Liver (tissue), 9 donors: Measurements from ENCODE around the gene CD82. TPM values are rescaled to one million over a fixed set of nuclear protein-coding genes. Genes with fewer than 3 reads are reported as not detected.

Experiments
- DNase-seq: peaks from one replicate; pipeline ENCODE4 v3.0.0-alpha.2; 2017; ENCODE audit warnings: low spot score
- H3K27ac ChIP-seq, 2 donors: one replicate each; pipeline ENCODE4 v1.7.0; 2013; ENCODE audit warnings: inconsistent platforms in 2 of 2, low read length in 2 of 2, control low read depth in 1 of 2, low read depth in 1 of 2, mild to moderate bottlenecking in 1 of 2
- H3K27me3 ChIP-seq, 4 donors: one replicate each; pipeline versions ENCODE4 v1.6.1 to v1.7.0; 2013; ENCODE audit warnings: low read length in 3 of 4, inconsistent platforms in 1 of 4, mild to moderate bottlenecking in 1 of 4, moderate library complexity in 1 of 4; ENCODE audit not compliant: control insufficient read depth in 4 of 4, insufficient read depth in 4 of 4
- H3K36me3 ChIP-seq, 4 donors: one replicate each; pipeline versions ENCODE4 v1.6.1 to v1.7.0; 2013; ENCODE audit warnings: low read length in 3 of 4, mild to moderate bottlenecking in 3 of 4, low read depth in 1 of 4, moderate library complexity in 1 of 4; ENCODE audit not compliant: control insufficient read depth in 4 of 4, insufficient read depth in 3 of 4
- H3K4me1 ChIP-seq, 4 donors: one replicate each; pipeline versions ENCODE4 v1.6.1 to v1.7.0; 2013; ENCODE audit warnings: low read length in 3 of 4, mild to moderate bottlenecking in 3 of 4, moderate library complexity in 1 of 4; ENCODE audit not compliant: control insufficient read depth in 4 of 4, insufficient read depth in 4 of 4
- H3K4me3 ChIP-seq, 3 donors: one replicate each; pipeline versions ENCODE4 v1.6.1 to v1.7.0; 2013; ENCODE audit warnings: low read length in 3 of 3, control low read depth in 1 of 3, low read depth in 1 of 3, mild to moderate bottlenecking in 1 of 3
- H3K9ac ChIP-seq, 2 donors: one replicate each; pipeline ENCODE4 v1.7.0; 2013; ENCODE audit warnings: low read length in 2 of 2, mild to moderate bottlenecking in 2 of 2, moderate library complexity in 2 of 2, control low read depth in 1 of 2, low read depth in 1 of 2
- H3K9me3 ChIP-seq, 4 donors: one replicate each; pipeline versions ENCODE4 v1.6.1 to v1.7.0; 2013; ENCODE audit warnings: low read length in 3 of 4; ENCODE audit not compliant: control insufficient read depth in 4 of 4
- EGR1 ChIP-seq, 2 donors: IDR thresholded peaks; 2 replicates each; pipeline ENCODE4 v1.6.1; 2016 to 2018; ENCODE audit warnings: antibody characterized with exemption in 2 of 2, low read depth in 2 of 2
- FOXA1 ChIP-seq: IDR thresholded peaks from 2 replicates; pipeline ENCODE4 v1.6.1; 2016; ENCODE audit warnings: antibody characterized with exemption
- FOXA2 ChIP-seq: IDR thresholded peaks from 2 replicates; pipeline ENCODE4 v1.6.1; 2016; ENCODE audit warnings: antibody characterized with exemption
- GABPA ChIP-seq, 2 donors: IDR thresholded peaks in 1 of 2; conservative IDR thresholded peaks in 1 of 2; 2 replicates each; pipeline ENCODE4 v1.6.1; 2016; ENCODE audit warnings: antibody characterized with exemption in 2 of 2, mild to moderate bottlenecking in 1 of 2, moderate library complexity in 1 of 2
- HNF4A ChIP-seq, 2 donors: conservative IDR thresholded peaks; 2 replicates each; pipeline ENCODE4 v1.6.1; 2016; ENCODE audit warnings: antibody characterized with exemption in 2 of 2, mild to moderate bottlenecking in 2 of 2
- HNF4G ChIP-seq: IDR thresholded peaks from 2 replicates; pipeline ENCODE4 v1.6.1; 2016; ENCODE audit warnings: antibody characterized with exemption
- JUND ChIP-seq, 2 donors: IDR thresholded peaks; 2 replicates each; pipeline ENCODE4 v1.6.1; 2016; ENCODE audit warnings: antibody characterized with exemption in 2 of 2
- NR2F2 ChIP-seq: IDR thresholded peaks from 2 replicates; pipeline ENCODE4 v1.6.1; 2016; ENCODE audit warnings: antibody characterized with exemption
- RAD21 ChIP-seq, 2 donors: IDR thresholded peaks; 2 replicates each; pipeline ENCODE4 v1.6.1; 2016; ENCODE audit warnings: antibody characterized with exemption in 2 of 2, mild to moderate bottlenecking in 2 of 2
- REST ChIP-seq: IDR thresholded peaks from 2 replicates; pipeline ENCODE4 v1.6.1; 2016; ENCODE audit warnings: antibody characterized with exemption, mild to moderate bottlenecking
- RXRA ChIP-seq, 2 donors: IDR thresholded peaks; 2 replicates each; pipeline ENCODE4 v1.6.1; 2017 to 2018; ENCODE audit warnings: antibody characterized with exemption in 2 of 2, mild to moderate bottlenecking in 1 of 2
- SP1 ChIP-seq: IDR thresholded peaks from 2 replicates; pipeline ENCODE4 v1.6.1; 2018; ENCODE audit warnings: antibody characterized with exemption, mild to moderate bottlenecking
- TAF1 ChIP-seq: conservative IDR thresholded peaks from 2 replicates; pipeline ENCODE4 v1.6.1; 2016; ENCODE audit warnings: antibody characterized with exemption, mild to moderate bottlenecking
- YY1 ChIP-seq: IDR thresholded peaks from 2 replicates; pipeline ENCODE4 v1.6.1; 2016; ENCODE audit warnings: antibody characterized with exemption, mild to moderate bottlenecking
- WGBS: extraction: QIAGEN DNeasy Blood & Tissue Kit; methylation state at CpG from one replicate; pipeline ENCODE4 v1.1.7; 2013; 5-methylcytosine and 5-hydroxymethylcytosine counted together
- polyA plus RNA-seq, 2 donors: library from polyadenylated mRNA; stranded (reverse) in 1 of 2; unstranded in 1 of 2; fragments of 200-250 nt in 1 of 2; fragments of >200 nt in 1 of 2; fragmentation: Nextera tagmentation in 1 of 2; extraction: Ambion mirVana in 1 of 2; gene quantifications; one replicate each; pipeline versions ENCODE4 v1.2.1 to v1.2.3, GENCODE V29; 2013 to 2015
- total RNA-seq, 2 donors: library from RNA; depleted of rRNA; stranded (reverse); fragments of >200 nt; gene quantifications; one replicate each; pipeline ENCODE4 v1.2.3, GENCODE V29; 2014
- TF ChIP-seq, protein P1 (sequence below): IDR thresholded peaks from 2 replicates; pipeline ENCODE4 v1.6.1; 2016; ENCODE audit warnings: antibody characterized with exemption
- TF ChIP-seq, protein P2 (sequence below): IDR thresholded peaks from 2 replicates; pipeline ENCODE4 v1.6.1; 2016; ENCODE audit warnings: antibody characterized with exemption
- TF ChIP-seq, protein P3 (sequence below): IDR thresholded peaks from 2 replicates; pipeline ENCODE4 v1.6.1; 2016; ENCODE audit warnings: antibody characterized with exemption
- TF ChIP-seq, protein P4 (sequence below): fragments of 150-350 bp; IDR thresholded peaks from 2 replicates; pipeline ENCODE4 v1.5.1; 2017; ENCODE audit warnings: improper control_type of control experiment, low read depth, low read length; ENCODE audit not compliant: missing input control
- donor health status: healthy.
- donor health status: healthy.
- donor health status: healthy.
- donor health status: healthy.
- donor health status: healthy.

Gene CD82
- total and polyA plus RNA-seq, 4 donors, result 27.4 to 82.6 (median 47.8) TPM

DNA sequence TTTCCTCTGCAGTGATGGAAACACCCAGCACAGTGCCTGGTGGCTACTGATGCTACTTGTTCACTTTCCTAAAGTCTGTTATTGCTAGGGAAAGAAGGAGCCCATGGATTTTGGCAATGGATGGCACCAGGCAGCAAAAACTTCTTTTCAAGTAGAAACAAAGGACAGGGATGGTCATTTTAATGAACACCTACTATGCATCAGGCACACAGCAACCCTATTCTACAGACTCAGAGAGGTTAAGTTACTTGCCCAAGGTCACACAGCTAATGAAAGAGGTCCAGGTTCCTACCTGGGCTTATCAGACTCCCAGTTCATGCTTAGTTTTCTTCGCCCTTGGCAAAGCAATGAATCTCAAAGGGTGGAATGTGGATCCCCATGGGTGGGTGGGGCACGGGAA, 36.9 kb upstream of the CD82 start:
- TF ChIP-seq RXRA (IDR thresholded peaks at IDR 0.05), result no peak
- no peak for TF ChIP-seq FOXA1
- TF ChIP-seq JUND (IDR thresholded peaks at IDR 0.05), result no peak
- no peak for TF ChIP-seq HNF4A (conservative IDR thresholded peaks at IDR 0.05)
- TF ChIP-seq GABPA (IDR thresholded peaks at IDR 0.05 in 1 of 2, conservative IDR thresholded peaks at IDR 0.05 in 1 of 2), result no peak
- TF ChIP-seq, protein P1, sequence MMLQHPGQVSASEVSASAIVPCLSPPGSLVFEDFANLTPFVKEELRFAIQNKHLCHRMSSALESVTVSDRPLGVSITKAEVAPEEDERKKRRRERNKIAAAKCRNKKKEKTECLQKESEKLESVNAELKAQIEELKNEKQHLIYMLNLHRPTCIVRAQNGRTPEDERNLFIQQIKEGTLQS, result no peak
- Histone ChIP-seq H3K9ac (no peak overlapping the region), H3K9me3 (no peaks in the 10 kb centered on the region), H3K27me3 (no peaks in the 10 kb centered on the region), H3K36me3 (no peaks in the 10 kb centered on the region), H3K27ac (no peak overlapping the region), H3K4me3 (no peak overlapping the region), H3K4me1 (no peaks in the 10 kb centered on the region)
- 91% methylated on average over 2 of the region's 2 CpGs for WGBS
- no peak for DNase-seq

DNA sequence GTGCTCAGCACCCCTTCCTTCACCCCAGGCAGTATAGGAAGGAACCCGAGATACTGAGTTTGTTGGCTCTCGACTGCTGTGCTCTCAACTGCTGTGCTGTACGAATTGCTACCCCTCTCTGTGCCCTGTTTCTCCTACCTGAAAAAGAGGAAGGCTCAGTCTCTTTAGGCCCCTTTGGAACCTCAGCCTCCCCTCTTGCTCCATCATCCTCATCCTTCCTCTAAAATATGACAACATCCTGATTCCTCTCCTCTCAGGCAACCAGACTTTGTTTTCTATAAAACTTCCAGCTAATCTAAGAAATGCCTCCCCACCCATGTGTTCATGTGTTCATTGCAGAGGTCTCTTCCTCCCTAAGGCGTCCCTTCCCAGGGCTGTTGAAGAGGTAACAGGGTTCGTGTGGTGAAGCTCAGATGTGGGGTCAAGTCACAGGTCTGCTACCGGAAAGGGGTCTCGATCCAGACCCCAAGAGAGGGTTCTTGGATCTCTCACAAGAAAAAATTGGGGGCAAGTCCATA, 35.5 kb upstream of the CD82 start:
- Histone ChIP-seq H3K4me3 (no peak overlapping the region), H3K27me3 (no peaks in the 10 kb centered on the region), H3K9ac (no peak overlapping the region), H3K4me1 (no peaks in the 10 kb centered on the region), H3K9me3 (no peaks in the 10 kb centered on the region), H3K27ac (no peak overlapping the region), H3K36me3 (no peaks in the 10 kb centered on the region)
- no peak for DNase-seq
- WGBS, result 88% methylated on average over 7 of the region's 7 CpGs
- TF ChIP-seq NR2F2 (no peak), RXRA (IDR thresholded peaks at IDR 0.05) (no peak), FOXA2 (no peak), HNF4G (no peak), RAD21 (IDR thresholded peaks at IDR 0.05) (no peak), GABPA (IDR thresholded peaks at IDR 0.05 in 1 of 2, conservative IDR thresholded peaks at IDR 0.05 in 1 of 2) (no peak), SP1 (no peak), JUND (IDR thresholded peaks at IDR 0.05) (no peak), YY1 (no peak), HNF4A (conservative IDR thresholded peaks at IDR 0.05) (no peak), FOXA1 (no peak), TAF1 (no peak), EGR1 (IDR thresholded peaks at IDR 0.05; ENCODE audit: low read depth in 2 of 2) (no peak), REST (no peak)
- TF ChIP-seq, protein P2, sequence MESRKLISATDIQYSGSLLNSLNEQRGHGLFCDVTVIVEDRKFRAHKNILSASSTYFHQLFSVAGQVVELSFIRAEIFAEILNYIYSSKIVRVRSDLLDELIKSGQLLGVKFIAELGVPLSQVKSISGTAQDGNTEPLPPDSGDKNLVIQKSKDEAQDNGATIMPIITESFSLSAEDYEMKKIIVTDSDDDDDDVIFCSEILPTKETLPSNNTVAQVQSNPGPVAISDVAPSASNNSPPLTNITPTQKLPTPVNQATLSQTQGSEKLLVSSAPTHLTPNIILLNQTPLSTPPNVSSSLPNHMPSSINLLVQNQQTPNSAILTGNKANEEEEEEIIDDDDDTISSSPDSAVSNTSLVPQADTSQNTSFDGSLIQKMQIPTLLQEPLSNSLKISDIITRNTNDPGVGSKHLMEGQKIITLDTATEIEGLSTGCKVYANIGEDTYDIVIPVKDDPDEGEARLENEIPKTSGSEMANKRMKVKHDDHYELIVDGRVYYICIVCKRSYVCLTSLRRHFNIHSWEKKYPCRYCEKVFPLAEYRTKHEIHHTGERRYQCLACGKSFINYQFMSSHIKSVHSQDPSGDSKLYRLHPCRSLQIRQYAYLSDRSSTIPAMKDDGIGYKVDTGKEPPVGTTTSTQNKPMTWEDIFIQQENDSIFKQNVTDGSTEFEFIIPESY, result no peak
- TF ChIP-seq, protein P1, result no peak
- TF ChIP-seq, protein P3, sequence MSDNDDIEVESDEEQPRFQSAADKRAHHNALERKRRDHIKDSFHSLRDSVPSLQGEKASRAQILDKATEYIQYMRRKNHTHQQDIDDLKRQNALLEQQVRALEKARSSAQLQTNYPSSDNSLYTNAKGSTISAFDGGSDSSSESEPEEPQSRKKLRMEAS, result no peak
- TF ChIP-seq, protein P4, sequence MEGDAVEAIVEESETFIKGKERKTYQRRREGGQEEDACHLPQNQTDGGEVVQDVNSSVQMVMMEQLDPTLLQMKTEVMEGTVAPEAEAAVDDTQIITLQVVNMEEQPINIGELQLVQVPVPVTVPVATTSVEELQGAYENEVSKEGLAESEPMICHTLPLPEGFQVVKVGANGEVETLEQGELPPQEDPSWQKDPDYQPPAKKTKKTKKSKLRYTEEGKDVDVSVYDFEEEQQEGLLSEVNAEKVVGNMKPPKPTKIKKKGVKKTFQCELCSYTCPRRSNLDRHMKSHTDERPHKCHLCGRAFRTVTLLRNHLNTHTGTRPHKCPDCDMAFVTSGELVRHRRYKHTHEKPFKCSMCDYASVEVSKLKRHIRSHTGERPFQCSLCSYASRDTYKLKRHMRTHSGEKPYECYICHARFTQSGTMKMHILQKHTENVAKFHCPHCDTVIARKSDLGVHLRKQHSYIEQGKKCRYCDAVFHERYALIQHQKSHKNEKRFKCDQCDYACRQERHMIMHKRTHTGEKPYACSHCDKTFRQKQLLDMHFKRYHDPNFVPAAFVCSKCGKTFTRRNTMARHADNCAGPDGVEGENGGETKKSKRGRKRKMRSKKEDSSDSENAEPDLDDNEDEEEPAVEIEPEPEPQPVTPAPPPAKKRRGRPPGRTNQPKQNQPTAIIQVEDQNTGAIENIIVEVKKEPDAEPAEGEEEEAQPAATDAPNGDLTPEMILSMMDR, result no peak
